GM19351 (cell line): ENCODE results near the gene UBE3C.
"Not testable (repeated sequence)": the region's sequence is repeated elsewhere in the genome, so short reads cannot be mapped to it uniquely, and the experiment has no call there.

Experiments
- ATAC-seq: cut with Tn5 transposase; IDR thresholded peaks from one replicate; pipeline ENCODE4 v1.9.1; 2021; ENCODE audit warnings: mild to moderate bottlenecking, moderate library complexity; ENCODE audit not compliant: unreplicated experiment

Gene UBE3C

GRCh38 chr7:157129907-157130460 is 8.7 kb upstream of the UBE3C start:
- no peak for ATAC-seq

GRCh38 chr7:157130849-157131248 is 7.9 kb upstream of the UBE3C start:
- ATAC-seq, result not testable (repeated sequence)

- no peak for ATAC-seq
These were observed 5.9 kb upstream of the UBE3C start for GRCh38 chr7:157132796-157133195.

GRCh38 chr7:157133304-157133703 is 5.4 kb upstream of the UBE3C start:
- ATAC-seq, result no peak

GRCh38 chr7:157136372-157136771 is 2.4 kb upstream of the UBE3C start:
- no peak for ATAC-seq

- no peak for ATAC-seq
These were observed 664 bp upstream of the UBE3C start for GRCh38 chr7:157138101-157138423.

GRCh38 chr7:157139111-157139809 is 534 bp downstream of the UBE3C start:
- ATAC-seq, result peak; percentile 37

GRCh38 chr7:157139810-157140510 is 1.2 kb downstream of the UBE3C start:
- no peak for ATAC-seq

GRCh38 chr7:157140511-157140905 is 1.8 kb downstream of the UBE3C start:
- no peak for ATAC-seq

- no peak for ATAC-seq
These were observed 2.9 kb downstream of the UBE3C start for GRCh38 chr7:157141525-157142060.

- ATAC-seq, result no peak
These were observed 5.1 kb downstream of the UBE3C start for GRCh38 chr7:157143788-157144187.

- ATAC-seq, result no peak
These were observed 10.6 kb downstream of the UBE3C start for GRCh38 chr7:157149317-157149716.

- ATAC-seq, result no peak
These were observed 12.2 kb downstream of the UBE3C start for GRCh38 chr7:157150882-157151281.

- no peak for ATAC-seq
These were observed 13.1 kb downstream of the UBE3C start for GRCh38 chr7:157151626-157152339.

GRCh38 chr7:157152391-157152937 is 13.7 kb downstream of the UBE3C start:
- no peak for ATAC-seq

GRCh38 chr7:157153260-157153659 is 14.5 kb downstream of the UBE3C start:
- no peak for ATAC-seq

- no peak for ATAC-seq
These were observed 17.2 kb downstream of the UBE3C start for GRCh38 chr7:157155959-157156358.

GRCh38 chr7:157158400-157158799 is 19.7 kb downstream of the UBE3C start:
- ATAC-seq, result no peak

- ATAC-seq, result not testable (repeated sequence)
These were observed 20.8 kb downstream of the UBE3C start for GRCh38 chr7:157159537-157159936.

- no peak for ATAC-seq
These were observed 21.7 kb downstream of the UBE3C start for GRCh38 chr7:157160433-157160832.

GRCh38 chr7:157165987-157166386 is 27.3 kb downstream of the UBE3C start:
- ATAC-seq, result no peak
